ENCODE results near the gene SORBS2.
"Not testable (repeated sequence)": the region's sequence is repeated elsewhere in the genome, so short reads cannot be mapped to it uniquely, and the experiment has no call there.

DNA sequence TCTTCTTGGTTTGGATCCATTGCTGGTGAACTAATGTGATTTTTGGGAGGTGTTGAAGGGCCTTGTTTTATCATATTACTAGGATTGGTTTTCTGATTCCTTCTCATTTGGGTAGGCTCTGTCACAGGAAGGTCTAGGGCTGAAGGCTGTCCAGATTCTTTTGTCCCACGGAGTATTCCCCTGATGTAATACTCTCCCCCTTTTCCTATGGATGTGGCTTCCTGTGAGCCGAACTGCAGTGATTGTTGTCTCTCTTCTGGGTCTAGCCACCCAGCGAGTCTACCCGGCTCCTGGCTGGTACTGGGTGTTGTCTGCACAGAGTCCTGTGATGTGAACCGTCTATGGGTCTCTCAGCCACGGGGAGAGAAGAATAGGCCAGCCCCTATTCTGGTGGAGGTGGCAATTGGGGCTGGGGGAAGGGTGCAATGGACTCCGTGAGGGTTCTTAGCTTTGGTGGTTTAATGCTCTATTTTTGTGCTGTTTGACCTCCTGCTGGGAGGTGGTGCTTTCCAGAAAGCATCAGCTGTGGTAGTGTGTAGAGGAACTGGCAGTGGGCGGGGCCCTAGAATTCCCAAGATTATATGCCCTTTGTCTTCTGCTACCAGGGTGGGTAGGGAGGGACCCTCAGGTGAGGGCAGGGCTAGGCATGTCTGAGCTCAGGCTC lies 252.6 kb downstream of the SORBS2 start:
- TF ChIP-seq CEBPB, CBX3, SP1, SRF (IDR thresholded peaks at IDR 0.05; ENCODE audit: low read depth): not testable (repeated sequence)
- TF ChIP-seq, protein P1, sequence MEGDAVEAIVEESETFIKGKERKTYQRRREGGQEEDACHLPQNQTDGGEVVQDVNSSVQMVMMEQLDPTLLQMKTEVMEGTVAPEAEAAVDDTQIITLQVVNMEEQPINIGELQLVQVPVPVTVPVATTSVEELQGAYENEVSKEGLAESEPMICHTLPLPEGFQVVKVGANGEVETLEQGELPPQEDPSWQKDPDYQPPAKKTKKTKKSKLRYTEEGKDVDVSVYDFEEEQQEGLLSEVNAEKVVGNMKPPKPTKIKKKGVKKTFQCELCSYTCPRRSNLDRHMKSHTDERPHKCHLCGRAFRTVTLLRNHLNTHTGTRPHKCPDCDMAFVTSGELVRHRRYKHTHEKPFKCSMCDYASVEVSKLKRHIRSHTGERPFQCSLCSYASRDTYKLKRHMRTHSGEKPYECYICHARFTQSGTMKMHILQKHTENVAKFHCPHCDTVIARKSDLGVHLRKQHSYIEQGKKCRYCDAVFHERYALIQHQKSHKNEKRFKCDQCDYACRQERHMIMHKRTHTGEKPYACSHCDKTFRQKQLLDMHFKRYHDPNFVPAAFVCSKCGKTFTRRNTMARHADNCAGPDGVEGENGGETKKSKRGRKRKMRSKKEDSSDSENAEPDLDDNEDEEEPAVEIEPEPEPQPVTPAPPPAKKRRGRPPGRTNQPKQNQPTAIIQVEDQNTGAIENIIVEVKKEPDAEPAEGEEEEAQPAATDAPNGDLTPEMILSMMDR (IDR thresholded peaks at IDR 0.05 in 2 of 3, conservative IDR thresholded peaks at IDR 0.05 in 1 of 3; ENCODE audit: borderline replicate concordance in 1 of 3, insufficient read depth in 1 of 3, low read depth in 2 of 3, low read length in 2 of 3): not testable (repeated sequence)
